HG02840 (cell line): Measurements from ENCODE around the gene ARHGAP40.

Experiments used
- ATAC-seq: cut with Tn5 transposase; IDR thresholded peaks from one replicate; pipeline ENCODE4 v1.9.1; 2021; ENCODE audit warnings: mild to moderate bottlenecking, moderate library complexity, moderate number of reproducible peaks; ENCODE audit not compliant: unreplicated experiment, low FRiP score

ARHGAP40 gene

GRCh38 chr20:38601216-38602184 lies at the start of gene ARHGAP40:
ARHGAP40 (plus strand) TSS chr20:38601809.
- ATAC-seq: no peak

- no peak for ATAC-seq
Observed at GRCh38 chr20:38554986-38555385, 46.6 kb upstream of the ARHGAP40 start.

GRCh38 chr20:38555395-38555794 lies 46.2 kb upstream of the ARHGAP40 start:
- no peak for ATAC-seq

GRCh38 chr20:38557174-38557573 lies 44.4 kb upstream of the ARHGAP40 start:
- ATAC-seq: no peak

- no peak for ATAC-seq
Observed at GRCh38 chr20:38558596-38559360, 42.8 kb upstream of the ARHGAP40 start.

- no peak for ATAC-seq
Observed at GRCh38 chr20:38559764-38560163, 41.8 kb upstream of the ARHGAP40 start.

- ATAC-seq: no peak
Observed at GRCh38 chr20:38563802-38564431, 37.7 kb upstream of the ARHGAP40 start.

- ATAC-seq: no peak
Observed at GRCh38 chr20:38564680-38565079, 36.9 kb upstream of the ARHGAP40 start.

GRCh38 chr20:38566036-38566598 lies 35.5 kb upstream of the ARHGAP40 start:
- ATAC-seq: no peak

- no peak for ATAC-seq
Observed at GRCh38 chr20:38569747-38570525, 31.7 kb upstream of the ARHGAP40 start.

GRCh38 chr20:38573413-38573812 lies 28.2 kb upstream of the ARHGAP40 start:
- no peak for ATAC-seq

- no peak for ATAC-seq
Observed at GRCh38 chr20:38579219-38579910, 22.2 kb upstream of the ARHGAP40 start.

- no peak for ATAC-seq
Observed at GRCh38 chr20:38579921-38580320, 21.7 kb upstream of the ARHGAP40 start.

- no peak for ATAC-seq
Observed at GRCh38 chr20:38581013-38581412, 20.6 kb upstream of the ARHGAP40 start, which contains the start of gene ADIG. ADIG (plus strand) TSS chr20:38581197; CDS start chr20:38581251, 54 bp downstream.

- ATAC-seq: no peak
Observed at GRCh38 chr20:38581830-38582358, 19.7 kb upstream of the ARHGAP40 start.

- ATAC-seq: no peak
Observed at GRCh38 chr20:38583306-38583705, 18.3 kb upstream of the ARHGAP40 start.

GRCh38 chr20:38584099-38584763 lies 17.4 kb upstream of the ARHGAP40 start:
- ATAC-seq: no peak

GRCh38 chr20:38585404-38586180 lies 16.0 kb upstream of the ARHGAP40 start:
- ATAC-seq: no peak
